Progenitor cell of endocrine pancreas (in vitro differentiated cells): ENCODE measurements around the gene RBM10. TPM values are rescaled to one million over a fixed set of nuclear protein-coding genes. Genes with fewer than 3 reads are reported as not detected.

ENCODE experiments used
- DNase-seq: peaks from one replicate; pipeline ENCODE4 v3.0.0; 2021; ENCODE audit warnings: low spot score; ENCODE audit not compliant: unreplicated experiment
- H3K27ac Mint-ChIP-seq: 2 replicates; pipeline ENCODE4 v1.8.0; 2021; ENCODE audit warnings: mild to moderate bottlenecking, moderate library complexity, mixed read lengths
- H3K27me3 Mint-ChIP-seq: 2 replicates; pipeline ENCODE4 v1.8.0; 2021; ENCODE audit warnings: mixed read lengths
- H3K36me3 Mint-ChIP-seq: 2 replicates; pipeline ENCODE4 v1.8.0; 2022; ENCODE audit warnings: mixed read lengths; ENCODE audit not compliant: insufficient read depth
- H3K4me1 Mint-ChIP-seq: 2 replicates; pipeline ENCODE4 v1.8.0; 2021; ENCODE audit warnings: low read depth, mixed read lengths
- H3K4me3 Mint-ChIP-seq: 2 replicates; pipeline ENCODE4 v1.8.0; 2021; ENCODE audit warnings: low read depth, mild to moderate bottlenecking, moderate library complexity, mixed read lengths
- H3K9me3 Mint-ChIP-seq: 2 replicates; pipeline ENCODE4 v1.8.0; 2021; ENCODE audit warnings: low read depth, mixed read lengths
- CTCF ChIP-seq: fragments of 200-600 bp; sonication (generic); IDR thresholded peaks from one replicate; pipeline ENCODE4 v1.5.0; 2021; ENCODE audit warnings: antibody characterized with exemption, mild to moderate bottlenecking; ENCODE audit not compliant: unreplicated experiment
- total RNA-seq: library from RNA; stranded (reverse); gene quantifications from 2 replicates; pipeline ENCODE4 v1.2.1, GENCODE V29; 2021

Gene RBM10
- total RNA-seq, 1 donor from 2014 or later = 68.2 TPM

- no peaks in the 10 kb centered on the region for H3K27me3 Mint-ChIP-seq
- H3K4me1 Mint-ChIP-seq = no peaks in the 10 kb centered on the region
- no peak overlapping the region for H3K4me3 Mint-ChIP-seq
These were observed 27.5 kb downstream of the RBM10 start for GRCh38 chrX:47172549-47172948.

GRCh38 chrX:47172971-47173792, 28.2 kb downstream of the RBM10 start:
- H3K4me3 Mint-ChIP-seq = no peak overlapping the region
- TF ChIP-seq CTCF = no peak
- H3K36me3 Mint-ChIP-seq = peaks cover 10% of the 10 kb centered on the region
- no peak overlapping the region for H3K27ac Mint-ChIP-seq
- no peaks in the 10 kb centered on the region for H3K4me1 Mint-ChIP-seq
- H3K27me3 Mint-ChIP-seq = no peaks in the 10 kb centered on the region
- H3K9me3 Mint-ChIP-seq = peaks cover 13% of the 10 kb centered on the region
- no peak for DNase-seq

More at GRCh38 chrX:47172549-47172948, 27.5 kb downstream of the RBM10 start:
- Mint-ChIP-seq H3K27ac (no peak overlapping the region), H3K9me3 (peaks cover 10% of the 10 kb centered on the region), H3K36me3 (peaks cover 6% of the 10 kb centered on the region)
- TF ChIP-seq CTCF = no peak
- no peak for DNase-seq

GRCh38 chrX:47174376-47174775, 29.4 kb downstream of the RBM10 start:
- DNase-seq = no peak
- Mint-ChIP-seq H3K36me3 (peaks cover 12% of the 10 kb centered on the region), H3K9me3 (peaks cover 10% of the 10 kb centered on the region), H3K27ac (no peak overlapping the region), H3K27me3 (no peaks in the 10 kb centered on the region), H3K4me1 (no peaks in the 10 kb centered on the region), H3K4me3 (no peak overlapping the region)
- TF ChIP-seq CTCF = no peak

GRCh38 chrX:47174846-47175587, 30.0 kb downstream of the RBM10 start:
- no peak overlapping the region for H3K27ac Mint-ChIP-seq
- peaks cover 12% of the 10 kb centered on the region for H3K36me3 Mint-ChIP-seq
- H3K4me3 Mint-ChIP-seq = no peak overlapping the region
- H3K27me3 Mint-ChIP-seq = no peaks in the 10 kb centered on the region
- no peak for DNase-seq
- peaks cover 10% of the 10 kb centered on the region for H3K9me3 Mint-ChIP-seq
- no peak for TF ChIP-seq CTCF
- H3K4me1 Mint-ChIP-seq = no peaks in the 10 kb centered on the region

- no peak overlapping the region for H3K4me3 Mint-ChIP-seq
- H3K27ac Mint-ChIP-seq = no peak overlapping the region
- peaks cover 12% of the 10 kb centered on the region for H3K36me3 Mint-ChIP-seq
- TF ChIP-seq CTCF = no peak
- H3K9me3 Mint-ChIP-seq = peaks cover 10% of the 10 kb centered on the region
- no peaks in the 10 kb centered on the region for H3K4me1 Mint-ChIP-seq
- H3K27me3 Mint-ChIP-seq = no peaks in the 10 kb centered on the region
- no peak for DNase-seq
These were observed 30.6 kb downstream of the RBM10 start for GRCh38 chrX:47175588-47175980.
